ENCODE results near the gene DENND1B. TPM values are rescaled to one million over a fixed set of nuclear protein-coding genes. Genes with fewer than 3 reads are reported as not detected.

Gene DENND1B
- polyA plus RNA-seq, 1 of the 3 experiments (the other 2 are of a cell fraction): 1.4 TPM

- H3K9ac ChIP-seq: no peak overlapping the region
- no peak overlapping the region for H3K4me3 ChIP-seq (ENCODE audit: low read depth in 2 of 2, low read length in 1 of 2)
- H3K27ac ChIP-seq (ENCODE audit: low read depth in 2 of 2, low read length in 1 of 2): no peak overlapping the region
- no peaks in the 10 kb centered on the region for H3K4me1 ChIP-seq (ENCODE audit: control insufficient read depth in 1 of 2, insufficient read depth in 2 of 2, low read depth in 1 of 2, low read length in 1 of 2)
- no peaks in the 10 kb centered on the region for H3F3A ChIP-seq (replicated peaks; ENCODE audit: insufficient read depth)
- no peaks in the 10 kb centered on the region for H4K20me1 ChIP-seq (ENCODE audit: insufficient read depth)
- H3K79me2 ChIP-seq (ENCODE audit: insufficient read depth): no peaks in the 10 kb centered on the region
- H3K36me3 ChIP-seq (replicated peaks in 1 of 2; ENCODE audit: control insufficient read depth in 1 of 2, insufficient read depth in 2 of 2, low read length in 1 of 2): peaks cover 0 to 23% of the 10 kb centered on the region in 2 experiments
- no peaks in the 10 kb centered on the region for H3K27me3 ChIP-seq (ENCODE audit: insufficient read depth)
- no peak overlapping the region for H2AFZ ChIP-seq (ENCODE audit: low read depth)
- TF ChIP-seq CTCF (IDR thresholded peaks at IDR 0.05): no peak
- no peak for TF ChIP-seq RFX5 (IDR thresholded peaks at IDR 0.05; ENCODE audit: low read length)
- TF ChIP-seq YY1 (IDR thresholded peaks at IDR 0.05; ENCODE audit: low read depth): no peak
- no peak for TF ChIP-seq SMC3 (IDR thresholded peaks at IDR 0.05; ENCODE audit: low read depth, low read length)
- TF ChIP-seq RCOR1 (IDR thresholded peaks at IDR 0.05; ENCODE audit: low read length): no peak
- no peak for TF ChIP-seq TEAD4 (IDR thresholded peaks at IDR 0.05; ENCODE audit: borderline replicate concordance, insufficient read depth)
- TF ChIP-seq NRF1 (IDR thresholded peaks at IDR 0.05; ENCODE audit: low read depth, low read length): no peak
- TF ChIP-seq IRF3 (IDR thresholded peaks at IDR 0.05; ENCODE audit: low read depth, low read length): no peak
- no peak for TF ChIP-seq NFIC (IDR thresholded peaks at IDR 0.05; ENCODE audit: borderline replicate concordance)
- no peak for TF ChIP-seq RAD21 (IDR thresholded peaks at IDR 0.05; ENCODE audit: low read length)
- TF ChIP-seq FOSL2 (IDR thresholded peaks at IDR 0.05; ENCODE audit: borderline replicate concordance, low read depth): no peak
- TF ChIP-seq FOXM1 (IDR thresholded peaks at IDR 0.05; ENCODE audit: low read depth): no peak
- TF ChIP-seq ZBTB33 (IDR thresholded peaks at IDR 0.05; ENCODE audit: borderline replicate concordance, low read depth): no peak
- no peak for TF ChIP-seq RXRA (IDR thresholded peaks at IDR 0.05; ENCODE audit: borderline replicate concordance, low read depth)
- no peak overlapping the region for H3K4me2 ChIP-seq
- no peak for DNase-seq
- ChIA-PET POLR2A (no interaction called here), CTCF (no interaction called here)
- 43% methylated on average over 1 of the region's 1 CpG for WGBS (ENCODE audit: low lambda C conversion rate)
- no peaks in the 10 kb centered on the region for H3K9me2 ChIP-seq
- peaks cover 8% of the 10 kb centered on the region; the same call in 1 of the 2 replicates for H3K9me3 ChIP-seq
Observed at GRCh38 chr1:197725044-197725443, 50.2 kb downstream of the DENND1B start.
